Measurements from ENCODE around the gene FAM13C. TPM values are rescaled to one million over a fixed set of nuclear protein-coding genes. Genes with fewer than 3 reads are reported as not detected.

The FAM13C gene
- total and polyA plus RNA-seq, 9 of the 15 experiments (the other 6 are each of a cell fraction or from before 2014, with no cell fraction given): not detected

DNA sequence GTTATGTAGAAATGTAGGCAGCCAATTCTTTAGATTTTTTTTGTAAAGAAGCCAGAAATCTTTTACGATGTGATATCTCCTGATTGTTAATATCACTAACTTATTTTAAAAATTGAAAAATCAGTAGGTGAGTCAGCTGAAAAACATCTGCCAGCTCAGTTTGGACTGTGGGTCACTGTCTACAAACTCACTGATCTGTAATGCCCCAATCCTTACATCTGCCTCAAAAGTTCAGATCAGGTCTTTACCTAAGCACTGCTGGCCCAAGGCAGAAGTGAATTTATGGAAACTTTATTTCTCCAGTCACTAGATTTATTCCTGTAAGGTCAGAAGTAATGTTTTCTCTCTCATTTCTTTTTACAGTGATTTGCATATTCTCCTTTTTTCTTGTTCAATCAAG is 31.0 kb upstream of the FAM13C start:
- no peak for FAIRE-seq
- Histone ChIP-seq H3K4me1 (replicated peaks in 1 of 2; ENCODE audit: control insufficient read depth in 2 of 2, insufficient read depth in 2 of 2, low read length in 2 of 2) (no peaks in the 10 kb centered on the region), H3K9me3 (replicated peaks; ENCODE audit: control insufficient read depth, insufficient read depth, low read depth, low read length) (no peaks in the 10 kb centered on the region), H4K20me1 (replicated peaks; ENCODE audit: control insufficient read depth, insufficient read depth, low read length) (no peaks in the 10 kb centered on the region), H3K4me3 (no peak overlapping the region), H3K4me2 (ENCODE audit: insufficient read depth, low read length) (no peak overlapping the region), H2AFZ (ENCODE audit: low read depth, low read length) (no peak overlapping the region), H3K79me2 (ENCODE audit: control insufficient read depth, insufficient read depth, low read length) (no peaks in the 10 kb centered on the region), H3K36me3 (ENCODE audit: control insufficient read depth, insufficient read depth, low read length) (no peaks in the 10 kb centered on the region), H3K27me3 (ENCODE audit: control insufficient read depth in 2 of 2, insufficient read depth in 2 of 2, low read length in 2 of 2) (no peaks in the 10 kb centered on the region), H3K27ac (ENCODE audit: extremely low read depth, low read depth, low read length) (no peak overlapping the region), H3K9me1 (ENCODE audit: control insufficient read depth, insufficient read depth, low read length) (no peaks in the 10 kb centered on the region), H3K9ac (ENCODE audit: insufficient read depth in 1 of 2, low read depth in 2 of 2, low read length in 2 of 2) (no peak overlapping the region)
- WGBS (ENCODE audit: insufficient coverage, low coverage, missing lambda C conversion rate): 5% methylated on average over 1 of the region's 1 CpG
- no peak for DNase-seq (ENCODE audit: extremely low read depth in 1 of 4, low spot score in 3 of 4)
- BruUV-seq (replicated peaks): no TSS peak
- no peak for ATAC-seq
- ChIA-PET POLR2A (no interaction called here), CTCF (ENCODE audit: low intra/inter-chr PET ratio) (no interaction called here)
- intact Hi-C loops (cut with micrococcal nuclease) (no loop called here), in situ Hi-C loops (cut with MboI) (no loop called here)
- TF ChIP-seq KLF10 (CRISPR knock-in tag; IDR thresholded peaks at IDR 0.05) (no peak), KLF6 (CRISPR knock-in tag; IDR thresholded peaks at IDR 0.05; ENCODE audit: borderline replicate concordance) (no peak), NCOA1 (IDR thresholded peaks at IDR 0.05; ENCODE audit: low read depth) (no peak), HDAC3 (IDR thresholded peaks at IDR 0.05; ENCODE audit: borderline replicate concordance, partially characterized antibody) (no peak), CBX8 (IDR thresholded peaks at IDR 0.05; ENCODE audit: borderline replicate concordance, extremely low read depth, low read depth, low read length, poor library complexity, severe bottlenecking) (no peak), ZBED1 (IDR thresholded peaks at IDR 0.05) (no peak), THAP12 (CRISPR knock-in tag; IDR thresholded peaks at IDR 0.05) (no peak), RNF2 (IDR thresholded peaks at IDR 0.05) (no peak), ZNF217 (CRISPR knock-in tag; IDR thresholded peaks at IDR 0.05) (no peak)
- TF ChIP-seq, protein P1, sequence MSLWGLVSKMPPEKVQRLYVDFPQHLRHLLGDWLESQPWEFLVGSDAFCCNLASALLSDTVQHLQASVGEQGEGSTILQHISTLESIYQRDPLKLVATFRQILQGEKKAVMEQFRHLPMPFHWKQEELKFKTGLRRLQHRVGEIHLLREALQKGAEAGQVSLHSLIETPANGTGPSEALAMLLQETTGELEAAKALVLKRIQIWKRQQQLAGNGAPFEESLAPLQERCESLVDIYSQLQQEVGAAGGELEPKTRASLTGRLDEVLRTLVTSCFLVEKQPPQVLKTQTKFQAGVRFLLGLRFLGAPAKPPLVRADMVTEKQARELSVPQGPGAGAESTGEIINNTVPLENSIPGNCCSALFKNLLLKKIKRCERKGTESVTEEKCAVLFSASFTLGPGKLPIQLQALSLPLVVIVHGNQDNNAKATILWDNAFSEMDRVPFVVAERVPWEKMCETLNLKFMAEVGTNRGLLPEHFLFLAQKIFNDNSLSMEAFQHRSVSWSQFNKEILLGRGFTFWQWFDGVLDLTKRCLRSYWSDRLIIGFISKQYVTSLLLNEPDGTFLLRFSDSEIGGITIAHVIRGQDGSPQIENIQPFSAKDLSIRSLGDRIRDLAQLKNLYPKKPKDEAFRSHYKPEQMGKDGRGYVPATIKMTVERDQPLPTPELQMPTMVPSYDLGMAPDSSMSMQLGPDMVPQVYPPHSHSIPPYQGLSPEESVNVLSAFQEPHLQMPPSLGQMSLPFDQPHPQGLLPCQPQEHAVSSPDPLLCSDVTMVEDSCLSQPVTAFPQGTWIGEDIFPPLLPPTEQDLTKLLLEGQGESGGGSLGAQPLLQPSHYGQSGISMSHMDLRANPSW (CRISPR knock-in tag; IDR thresholded peaks at IDR 0.05): no peak
